Bladder microvascular endothelial cell (primary cell): Measurements from ENCODE around the gene ANKRD44. TPM values are rescaled to one million over a fixed set of nuclear protein-coding genes. Genes with fewer than 3 reads are reported as not detected.

Experiments
- total RNA-seq: library from RNA; depleted of rRNA; stranded (reverse); fragments of >200 nt; gene quantifications from 2 replicates; pipeline ENCODE4 v1.2.3, GENCODE V29; 2014

ANKRD44 gene
- total RNA-seq = 3.6 and 5.7 TPM in 2 replicates

GRCh38 chr2:197310271-197310985 is at the start of gene ANKRD44:
TSS of gene ANKRD44 (minus strand) at chr2:197310780. CDS start at chr2:197310604, 176 bp downstream.

Other genes starting within 250 kb of the ANKRD44 start
- gene SF3B1, start 124.2 kb upstream of the ANKRD44 start, total RNA-seq = 121 and 233 TPM in 2 replicates
- gene COQ10B, start 142.8 kb upstream of the ANKRD44 start, total RNA-seq = 18.3 and 27.3 TPM in 2 replicates
- gene HSPD1, start 189.1 kb upstream of the ANKRD44 start, total RNA-seq = 126 and 196 TPM in 2 replicates
- 71.2 and 79.2 TPM in 2 replicates for gene HSPE1, start 189.6 kb upstream of the ANKRD44 start, total RNA-seq
- 19.3 and 34.2 TPM in 2 replicates for gene MOB4, start 205.3 kb upstream of the ANKRD44 start, total RNA-seq